Kidney (tissue), 22 donors: Measurements from ENCODE around the gene FBXO15. TPM values are rescaled to one million over a fixed set of nuclear protein-coding genes. Genes with fewer than 3 reads are reported as not detected.
A peak's percentile ranks its signal among the peaks of the same experiment; 100 is the strongest.

ENCODE experiments used
- DNase-seq, 5 donors: peaks; one replicate each; pipeline ENCODE4 v3.0.0-alpha.2; 2013 to 2020
- FAIRE-seq: peaks from 2 replicates; lab custom pipeline; 2012; peaks lifted over from hg19 to GRCh38; lab: Jason Lieb, UNC
- H3K27ac ChIP-seq, 2 donors: one replicate each; pipeline ENCODE4 v1.7.0; 2013; ENCODE audit warnings: low read depth in 2 of 2, low read length in 2 of 2, inconsistent platforms in 1 of 2
- H3K27me3 ChIP-seq: one replicate; pipeline ENCODE4 v1.7.1; 2013; ENCODE audit warnings: low read length, inconsistent platforms; ENCODE audit not compliant: control insufficient read depth, insufficient read depth
- H3K36me3 ChIP-seq, 3 donors: one replicate each; pipeline versions ENCODE4 v1.7.0 to v1.7.1; 2013; ENCODE audit warnings: low read length in 3 of 3, control low read depth in 1 of 3, inconsistent platforms in 1 of 3; ENCODE audit not compliant: insufficient read depth in 3 of 3, control insufficient read depth in 2 of 3
- H3K4me1 ChIP-seq, 3 donors: one replicate each; pipeline versions ENCODE4 v1.7.0 to v1.7.1; 2013; ENCODE audit warnings: low read length in 3 of 3, inconsistent platforms in 1 of 3, low read depth in 1 of 3; ENCODE audit not compliant: control insufficient read depth in 2 of 3, insufficient read depth in 2 of 3
- H3K4me3 ChIP-seq, 3 donors: one replicate each; pipeline versions ENCODE4 v1.7.0 to v1.8.1; 2013; ENCODE audit warnings: low read length in 3 of 3, control low read depth in 1 of 3, inconsistent platforms in 1 of 3
- H3K9ac ChIP-seq, 3 donors: one replicate each; pipeline versions ENCODE4 v1.7.0 to v1.7.1; 2013; ENCODE audit warnings: low read length in 3 of 3, control low read depth in 1 of 3, inconsistent platforms in 1 of 3
- H3K9me3 ChIP-seq, 3 donors: one replicate each; pipeline versions ENCODE4 v1.7.0 to v1.7.1; 2013; ENCODE audit warnings: low read length in 3 of 3, control low read depth in 1 of 3, inconsistent platforms in 1 of 3; ENCODE audit not compliant: control insufficient read depth in 2 of 3, insufficient read depth in 1 of 3
- CTCF ChIP-seq: IDR thresholded peaks from 3 replicates; pipeline ENCODE4 v1.5.1; 2012; ENCODE audit warnings: mild to moderate bottlenecking, moderate library complexity, borderline replicate concordance; ENCODE audit not compliant: insufficient read depth; ENCODE audit errors: extremely low read depth
- intact Hi-C: fragments of 100-400 bp; cut with DNase I; formaldehyde crosslinking; loops from one replicate; pipeline ENCODE4 v1.11.1; 2022
- long read RNA-seq, 10 donors: library from polyadenylated mRNA in 1 of 10; unstranded in 1 of 10; transcript quantifications; one replicate each; pipeline ENCODE4 v2.0.0 and lab custom pipeline, GENCODE V29; 2021 to 2026
- polyA plus RNA-seq: library from polyadenylated mRNA; stranded (reverse); fragments of 350-450 nt; fragmentation: Illumina TruSeq; extraction: RNeasy Lipid Tissue Mini Kit (QIAGEN cat#74804); gene quantifications from one replicate; pipeline ENCODE4 v1.2.3, GENCODE V29; 2014; ENCODE audit warnings: low read depth, low replicate concordance; ENCODE audit not compliant: insufficient read depth
- total RNA-seq: library from RNA; stranded (reverse); fragmentation: NEBNext Ultra II Directional; extraction: Animal tissue kit (Norgen Biotek cat#: 25700); gene quantifications from one replicate; pipeline ENCODE4 v1.2.1, GENCODE V29; 2021
- donor health status: control.
- donor health status: control.
- donor health status: control.
- donor health status: control.
- donor health status: control.
- donor health status: DM: yes; HTN: yes; CAD: no.
- donor health status: Normal renal cell carcinoma (clear cell type).

Gene FBXO15, protein sequence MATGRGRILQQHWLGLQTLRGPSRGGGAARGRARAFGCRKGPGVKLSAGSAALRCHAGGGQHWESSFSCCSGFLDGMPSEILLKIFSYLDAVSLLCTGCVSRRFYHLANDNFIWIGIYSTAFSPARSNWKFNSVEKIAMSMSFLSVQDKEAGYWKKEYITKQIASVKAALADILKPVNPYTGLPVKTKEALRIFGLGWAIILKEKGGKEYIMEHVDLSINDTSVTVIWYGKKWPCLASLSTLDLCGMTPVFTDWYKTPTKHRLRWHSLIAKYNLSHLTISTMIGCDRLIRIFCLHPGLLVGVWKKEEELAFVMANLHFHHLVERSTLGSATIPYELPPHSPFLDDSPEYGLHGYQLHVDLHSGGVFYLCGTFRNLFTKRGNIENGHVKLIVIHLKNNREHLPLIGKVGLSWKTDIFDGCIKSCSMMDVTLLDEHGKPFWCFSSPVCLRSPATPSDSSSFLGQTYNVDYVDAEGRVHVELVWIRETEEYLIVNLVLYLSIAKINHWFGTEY
- total RNA-seq = 3.5 TPM
- polyA plus RNA-seq = 9.1 TPM
- long read RNA-seq, donor 1 = 0 reads
- long read RNA-seq, donor 2, partial matches to known transcripts = 0 of 1 reads
- long read RNA-seq, donor 2, other reads (novel, unspliced or antisense) = 0 of 1 reads
- long read RNA-seq, donor 3 = 0 reads
- long read RNA-seq, donor 4 = 0 reads
- long read RNA-seq, donor 5 = 0 reads
- long read RNA-seq, donor 6, partial matches to known transcripts = 0 of 2 reads
- long read RNA-seq, donor 6, other reads (novel, unspliced or antisense) = 0 of 2 reads
- long read RNA-seq, donor 7, partial matches to known transcripts = 0 of 2 reads
- long read RNA-seq, donor 7, other reads (novel, unspliced or antisense) = 1 of 2 reads
- long read RNA-seq, donor 8 = 0 reads
- long read RNA-seq, donor 9 = 0 reads
- long read RNA-seq, donor 10 = 0 reads

DNA sequence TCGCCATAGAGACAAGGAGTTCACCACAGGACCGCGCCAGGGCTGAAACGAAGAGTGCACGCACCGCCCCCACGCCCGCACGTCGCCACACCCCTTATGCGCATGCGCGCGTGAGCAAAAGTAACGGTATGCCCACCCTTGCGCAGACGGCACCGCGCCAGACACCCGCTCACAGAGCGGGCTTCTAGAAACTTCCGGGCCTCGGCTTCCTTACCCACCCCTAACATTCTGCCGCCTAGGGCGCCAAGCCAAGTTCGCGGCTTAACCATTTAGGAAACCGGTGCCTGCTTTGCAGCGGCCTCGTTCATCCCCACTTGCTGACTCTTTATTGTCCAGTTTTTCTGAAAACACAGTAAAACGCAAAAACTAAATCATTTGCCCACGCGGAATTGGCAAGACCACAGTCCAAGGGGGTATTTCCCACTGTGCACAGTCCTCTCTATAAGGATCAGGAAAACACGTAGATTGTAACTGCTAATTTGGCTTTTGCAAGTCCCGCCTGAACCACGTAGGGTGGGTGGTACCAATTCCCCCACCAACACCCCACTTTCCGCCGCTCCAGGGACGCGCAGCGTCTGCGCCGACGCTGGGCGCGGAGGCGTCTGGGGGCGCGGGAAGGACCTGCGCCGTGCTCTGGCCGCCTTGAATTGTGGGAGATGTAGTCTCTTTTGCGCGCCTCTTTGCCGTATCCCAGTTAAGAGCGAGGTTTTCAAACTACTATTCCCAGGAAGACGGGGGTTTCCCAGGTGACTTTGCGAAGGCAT, at the start of gene FBXO15, which contains the start of gene TIMM21:
Gene FBXO15, minus strand, starts transcription at position 56 of the 764 bp plus-strand sequence. Its CDS starts 49 bp downstream, at position 7.
Gene TIMM21, plus strand, starts transcription at position 745 of the 764 bp plus-strand sequence. CDS start 286 bp downstream, outside the sequence.
- Histone ChIP-seq H3K9ac (peak within 1 kb of the TSS; percentile 61 to 97 (median 96)), H3K9me3 (no peaks in the 10 kb centered on the region), H3K4me3 (peak within 1 kb of the TSS; percentile 95 to 100 (median 99)), H3K4me1 (peaks cover 2 to 17% (median 4%) of the 10 kb centered on the region in 3 donors), H3K27me3 (no peaks in the 10 kb centered on the region), H3K36me3 (peaks cover 0 to 3% (median 0%) of the 10 kb centered on the region in 3 donors), H3K27ac (peak within 1 kb of the TSS; percentile 89 to 96)
- intact Hi-C loops = no loop called here
- no peak for TF ChIP-seq CTCF
- DNase-seq (peak; percentile 96 to 99 (median 98)), FAIRE-seq (peak; percentile 82)

GRCh38 chr18:74196220-74197119, 48.8 kb upstream of the FBXO15 start:
- intact Hi-C loops = loop anchor here (5.0 to 10.0 kb wide), 2 partner anchors 146 to 358 kb away; no protein-coding TSS in a partner anchor
- Histone ChIP-seq H3K36me3 (no peaks in the 10 kb centered on the region), H3K9me3 (no peaks in the 10 kb centered on the region), H3K27ac (peak overlapping the region; percentile 51 to 54), H3K4me3 (peak overlapping the region; percentile 67 to 81 (median 74)), H3K9ac (peak overlapping the region in 2 of 3 donors; percentile 26 to 54), H3K27me3 (no peaks in the 10 kb centered on the region), H3K4me1 (peaks cover 0 to 13% (median 10%) of the 10 kb centered on the region in 3 donors)
- FAIRE-seq (peak; percentile 91), DNase-seq (peak in 4 of 5 donors; percentile 60 to 89 (median 77))
- peak; percentile 95 for TF ChIP-seq CTCF
